Mesenteric fat pad (tissue), 1 donor: ENCODE measurements around the gene ALDH3B2. TPM values are rescaled to one million over a fixed set of nuclear protein-coding genes. Genes with fewer than 3 reads are reported as not detected.

ENCODE experiments used
- DNase-seq: peaks from one replicate; pipeline ENCODE4 v3.0.0-alpha.2; 2020; ENCODE audit warnings: low spot score
- total RNA-seq: library from RNA; stranded (reverse); fragmentation: NEBNext Ultra II Directional; extraction: Animal tissue kit (Norgen Biotek cat#: 25700); gene quantifications from one replicate; pipeline ENCODE4 v1.2.1, GENCODE V29; 2021
- donor health status: DM: yes; HTN: yes; CAD: no.

The ALDH3B2 gene
- total RNA-seq, 1 donor from 2014 or later = not detected

DNA sequence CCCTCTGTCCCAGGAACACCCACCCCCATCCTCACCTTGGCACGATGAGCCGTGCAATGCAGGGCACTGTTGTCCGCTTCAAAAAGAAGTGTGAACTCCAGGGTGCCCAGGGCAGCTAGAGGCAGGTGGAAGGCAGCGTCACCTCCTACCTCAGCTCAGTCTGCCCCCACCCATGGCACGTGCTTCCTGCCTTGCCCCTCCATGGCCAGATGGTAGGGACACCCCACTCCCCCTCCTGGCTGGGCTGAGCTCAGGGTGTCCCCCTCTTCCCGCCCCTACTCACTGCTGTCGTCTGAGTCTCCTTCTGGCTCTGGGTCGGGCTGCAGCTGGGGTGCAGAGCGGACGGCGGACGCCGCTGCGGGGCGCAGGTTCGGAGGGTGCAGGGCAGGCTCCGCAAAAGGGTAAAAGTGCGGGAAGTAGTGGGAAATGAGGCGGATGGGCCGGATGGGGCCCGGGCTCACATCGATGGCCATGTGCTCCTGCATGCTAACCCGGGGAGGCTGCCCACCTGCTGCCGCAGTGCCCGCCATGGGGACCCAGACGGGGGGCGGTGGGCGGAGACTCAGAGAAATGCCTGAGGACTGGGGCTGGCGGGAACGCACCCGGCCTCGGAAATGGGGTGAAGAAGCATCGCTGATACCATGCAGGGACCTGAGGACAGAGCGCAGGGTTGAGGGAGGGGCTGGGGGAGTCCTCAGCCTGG is 58.5 kb downstream of the ALDH3B2 start:
- no peak for DNase-seq

DNA sequence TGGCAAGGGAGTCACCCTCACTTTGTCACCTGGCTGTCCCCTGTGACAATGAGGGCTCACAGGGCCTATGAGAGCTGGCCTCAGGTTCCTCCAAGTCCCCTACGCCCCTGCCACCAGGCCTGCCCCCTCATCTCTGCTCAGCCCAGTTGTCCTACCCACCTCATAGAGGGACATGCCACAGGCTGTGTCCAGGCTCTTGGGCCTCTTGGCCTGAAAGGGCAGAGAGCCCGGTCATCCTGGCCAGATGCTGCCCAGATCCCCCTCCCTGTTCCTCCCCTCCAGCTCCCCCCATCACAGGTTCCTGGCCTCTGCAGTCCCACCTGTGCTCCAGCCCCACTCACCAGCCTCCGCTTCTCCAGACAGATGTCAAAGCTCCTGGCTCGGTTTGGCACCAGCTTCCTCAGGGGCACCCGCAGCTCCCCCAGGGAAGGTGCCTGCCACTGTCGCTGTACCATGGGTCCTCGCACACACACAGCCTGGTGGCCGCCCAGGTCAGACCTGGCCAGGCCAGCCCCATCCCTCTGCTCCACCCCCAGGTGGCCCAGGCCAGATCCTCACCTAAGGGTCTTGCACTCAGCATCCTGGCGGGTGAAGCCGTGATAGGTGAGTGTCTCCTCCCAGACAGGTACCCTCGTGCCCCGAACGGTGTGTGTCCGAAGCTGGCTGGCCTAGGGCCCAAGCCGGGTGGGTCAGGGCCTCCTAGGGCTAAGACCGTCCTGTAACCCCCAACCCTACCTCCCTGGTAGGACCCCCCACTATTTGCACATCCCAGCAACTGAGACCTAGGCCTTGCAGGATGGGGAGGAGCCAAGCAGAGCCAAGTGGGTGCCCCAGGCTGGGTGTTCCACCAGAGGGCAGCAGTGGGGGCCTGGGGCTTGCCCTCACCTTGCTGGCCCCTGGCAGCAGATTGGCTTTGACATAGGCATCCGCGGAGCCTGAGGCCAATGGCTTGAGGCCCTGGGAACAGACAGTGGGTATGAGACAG is 59.4 kb downstream of the ALDH3B2 start:
- DNase-seq = no peak

DNA sequence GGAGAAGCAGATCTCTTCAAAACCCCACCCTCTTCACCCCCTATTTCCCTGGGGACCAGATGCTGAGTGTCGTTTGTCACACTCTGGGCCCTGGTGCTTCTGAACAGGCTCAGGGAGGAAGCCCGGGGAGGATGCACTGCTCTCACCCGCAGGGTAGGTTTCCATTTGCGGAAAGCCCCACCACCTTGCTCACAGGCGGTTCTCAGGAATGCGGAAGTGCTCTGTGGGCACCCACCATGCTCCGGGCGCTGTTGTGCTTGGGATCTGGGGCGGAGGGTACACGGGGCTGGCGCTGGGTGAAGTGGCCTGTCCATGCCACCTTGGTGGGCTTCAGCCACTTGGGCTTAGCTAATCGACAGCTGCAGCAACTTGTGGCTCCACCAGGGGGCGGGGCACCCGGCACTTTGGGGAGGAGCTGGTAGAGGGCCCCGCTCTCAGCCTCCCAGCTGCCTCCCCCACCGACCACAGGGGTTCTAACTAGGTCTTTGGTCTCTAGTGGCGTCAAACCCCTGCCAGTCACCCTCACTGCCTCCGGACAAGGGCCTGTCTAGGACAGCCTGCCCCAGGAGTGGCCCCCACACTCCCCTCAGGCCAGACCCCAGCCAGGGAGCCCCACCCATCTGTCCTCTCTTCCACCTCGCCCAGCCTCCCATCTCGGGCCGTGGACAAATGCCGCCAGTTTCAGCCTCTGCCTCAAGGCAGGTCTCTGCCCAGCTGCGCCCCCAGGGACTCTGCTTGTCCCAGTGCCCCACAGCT is 60.3 kb downstream of the ALDH3B2 start:
- peak; percentile 89 for DNase-seq

DNA sequence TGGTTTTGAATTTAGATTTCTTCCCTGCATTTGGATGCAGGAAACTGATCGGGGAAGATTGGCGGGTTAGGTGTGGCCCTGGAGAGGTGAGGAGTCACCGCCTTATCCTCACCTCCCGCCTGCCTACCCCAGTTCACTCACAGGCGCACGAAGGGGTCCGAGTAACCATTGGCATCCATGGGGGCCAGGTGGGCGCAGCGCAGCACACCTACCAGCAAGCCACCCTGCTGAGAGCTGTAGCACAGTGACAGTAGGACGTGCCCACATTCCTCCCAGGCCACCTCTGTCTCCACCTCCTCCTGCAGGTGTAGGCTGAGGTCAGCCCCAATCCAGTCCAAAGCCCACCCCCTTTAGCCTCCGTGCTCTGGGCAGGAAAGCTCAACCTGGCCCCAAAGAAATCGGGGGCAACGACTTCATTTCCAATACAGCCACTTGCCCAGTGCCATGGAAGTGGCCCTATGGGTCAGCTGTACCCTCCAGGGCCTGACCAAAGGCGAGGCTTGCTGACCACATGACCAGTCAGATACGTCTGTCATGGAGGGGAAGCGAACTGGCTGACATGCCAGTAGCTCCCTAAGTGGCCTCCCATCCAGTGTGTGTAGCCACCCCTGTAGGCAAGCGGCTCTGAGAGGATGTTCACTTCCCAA is 61.0 kb downstream of the ALDH3B2 start:
- DNase-seq = no peak

DNA sequence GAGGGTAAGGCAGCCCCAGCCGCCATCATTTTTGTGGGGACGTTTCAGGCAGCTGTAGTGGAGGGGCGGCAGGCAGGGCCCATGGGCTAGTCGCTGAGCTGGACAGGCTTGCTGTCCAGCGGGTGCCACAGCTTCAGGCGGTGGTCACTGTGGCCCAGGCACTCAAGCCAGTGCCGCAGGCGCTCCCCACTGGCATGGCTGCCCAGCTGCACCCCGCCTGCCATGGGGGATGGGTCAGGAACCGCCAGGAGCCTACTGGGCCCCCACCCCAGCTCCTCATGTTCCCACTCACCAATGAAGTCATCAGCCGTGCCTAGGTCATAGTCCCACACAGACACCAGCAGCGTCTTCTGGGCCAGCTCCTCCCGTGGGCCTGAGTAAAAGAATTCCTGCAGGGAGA is 61.7 kb downstream of the ALDH3B2 start:
- DNase-seq = no peak

Other genes with a start within 250 kb of the ALDH3B2 start
- gene RPS6KB2, start 246.1 kb downstream of the ALDH3B2 start, total RNA-seq = 32.4 TPM
- 3.3 TPM for gene PTPRCAP, start 236.9 kb downstream of the ALDH3B2 start, total RNA-seq
- 83.1 TPM for gene CORO1B, start 231.1 kb downstream of the ALDH3B2 start, total RNA-seq
- gene GPR152, start 221.9 kb downstream of the ALDH3B2 start, total RNA-seq = not detected
- gene CABP4, start 219.3 kb downstream of the ALDH3B2 start, total RNA-seq = 3.8 TPM
- 43.2 TPM for gene TMEM134, start 205.4 kb downstream of the ALDH3B2 start, total RNA-seq
- gene AIP, start 191.6 kb downstream of the ALDH3B2 start, total RNA-seq = 39.5 TPM
- gene PITPNM1, start 169.3 kb downstream of the ALDH3B2 start, total RNA-seq = 29.5 TPM
- 59.6 TPM for gene CDK2AP2, start 166.5 kb downstream of the ALDH3B2 start, total RNA-seq
- gene CABP2, start 151.2 kb downstream of the ALDH3B2 start, total RNA-seq = not detected
- gene GSTP1, start 90.8 kb downstream of the ALDH3B2 start, total RNA-seq = 355 TPM
- 147 TPM for gene NDUFV1, start 67.7 kb downstream of the ALDH3B2 start, total RNA-seq
- 12.9 TPM for gene NUDT8, start 44.7 kb downstream of the ALDH3B2 start, total RNA-seq
- gene TBX10, start 34.9 kb downstream of the ALDH3B2 start, total RNA-seq = not detected
- gene ACY3, start 23.9 kb downstream of the ALDH3B2 start, total RNA-seq = not detected